Keratinocyte (primary cell): ENCODE measurements around the gene AP1M1. TPM values are rescaled to one million over a fixed set of nuclear protein-coding genes. Genes with fewer than 3 reads are reported as not detected.

Experiments used
- DNase-seq: peaks from one replicate; pipeline ENCODE4 v3.0.0-alpha.2; 2011; ENCODE audit warnings: low read depth, missing footprints, low spot score
- FAIRE-seq: peaks from 2 replicates; lab custom pipeline; 2011; peaks lifted over from hg19 to GRCh38; lab: Jason Lieb, UNC
- H2AFZ ChIP-seq: 2 replicates; pipeline ENCODE4 v1.6.0; 2012; ENCODE audit warnings: low read length, control low read depth, inconsistent platforms; ENCODE audit not compliant: control insufficient read depth
- H3K27ac ChIP-seq: 2 replicates; pipeline ENCODE4 v1.5.1; 2011; ENCODE audit warnings: low read length; ENCODE audit not compliant: control insufficient read depth, insufficient read depth
- H3K27me3 ChIP-seq: 3 replicates; pipeline ENCODE4 v1.6.0; 2011; ENCODE audit warnings: low read length; ENCODE audit not compliant: control insufficient read depth, insufficient read depth; ENCODE audit errors: extremely low read depth
- H3K36me3 ChIP-seq, 2 experiments: 2 replicates in 1 of 2; 3 replicates in 1 of 2; pipeline ENCODE4 v1.5.1; 2011; ENCODE audit warnings: low read length in 2 of 2, mild to moderate bottlenecking in 1 of 2; ENCODE audit not compliant: control insufficient read depth in 2 of 2, insufficient read depth in 2 of 2; ENCODE audit errors: extremely low read depth in 1 of 2
- H3K4me1 ChIP-seq: 3 replicates; pipeline ENCODE4 v1.5.1; 2011; ENCODE audit warnings: low read length; ENCODE audit not compliant: control insufficient read depth, insufficient read depth; ENCODE audit errors: extremely low read depth
- H3K4me2 ChIP-seq: 3 replicates; pipeline ENCODE4 v1.6.0; 2011; ENCODE audit warnings: low read depth, low read length; ENCODE audit not compliant: control insufficient read depth, insufficient read depth; ENCODE audit errors: extremely low read depth
- H3K4me3 ChIP-seq, 3 experiments: fragments of 200-600 bp in 1 of 3; sonication (generic) in 1 of 3; 2 replicates in 2 of 3; 3 replicates in 1 of 3; pipeline ENCODE4 v1.5.1; 2011 to 2016; ENCODE audit warnings: low read length in 3 of 3, mild to moderate bottlenecking in 3 of 3, control low read depth in 2 of 3, inconsistent platforms in 1 of 3, low read depth in 1 of 3, mixed read lengths in 1 of 3, mixed run types in 1 of 3, moderate library complexity in 1 of 3; ENCODE audit not compliant: control insufficient read depth in 2 of 3, insufficient read depth in 2 of 3; ENCODE audit errors: extremely low read depth in 1 of 3
- H3K79me2 ChIP-seq: 2 replicates; pipeline ENCODE4 v1.6.0; 2012; ENCODE audit warnings: low read length; ENCODE audit not compliant: control insufficient read depth, insufficient read depth
- H3K9ac ChIP-seq: 3 replicates; pipeline ENCODE4 v1.6.0; 2011; ENCODE audit warnings: low read length; ENCODE audit not compliant: control insufficient read depth, insufficient read depth; ENCODE audit errors: extremely low read depth
- H3K9me1 ChIP-seq: 3 replicates; pipeline ENCODE4 v1.6.0; 2011; ENCODE audit warnings: low read length; ENCODE audit not compliant: control insufficient read depth, insufficient read depth; ENCODE audit errors: extremely low read depth
- H3K9me3 ChIP-seq: 2 replicates; pipeline ENCODE4 v1.5.1; 2012; ENCODE audit warnings: low read depth, low read length; ENCODE audit not compliant: control insufficient read depth
- H4K20me1 ChIP-seq: 3 replicates; pipeline ENCODE4 v1.6.0; 2011; ENCODE audit warnings: low read length; ENCODE audit not compliant: control insufficient read depth, insufficient read depth; ENCODE audit errors: extremely low read depth
- CTCF ChIP-seq, 3 experiments: IDR thresholded peaks in 1 of 3; conservative IDR thresholded peaks in 1 of 3; optimal IDR thresholded peaks in 1 of 3; 2 replicates in 2 of 3; 3 replicates in 1 of 3; pipeline versions ENCODE3 to v1.5.1; 2011; ENCODE audit warnings: low read length in 3 of 3, mild to moderate bottlenecking in 3 of 3, moderate library complexity in 2 of 3, control low read depth in 1 of 3, inconsistent platforms in 1 of 3; ENCODE audit not compliant: insufficient read depth in 2 of 3; ENCODE audit errors: extremely low read depth in 1 of 3
- EZH2 ChIP-seq: IDR thresholded peaks from one replicate; pipeline ENCODE4 v1.6.1; 2012; ENCODE audit warnings: inconsistent platforms, mild to moderate bottlenecking, low read length, moderate library complexity
- dilution Hi-C: fragments of 300-500 bp; cut with MboI; formaldehyde crosslinking; loops from one replicate; pipeline ENCODE4 v1.7.0; 2020; ENCODE audit warnings: low sequenced_read_pairs; ENCODE audit not compliant: extremely low pct_ligation_motif_present
- polyA plus RNA-seq, 5 experiments: library from polyadenylated mRNA; depleted of rRNA in 3 of 5; stranded (reverse) in 3 of 5; stranded (forward) in 1 of 5; unstranded in 1 of 5; fragments of >200 nt; gene quantifications; 1 replicate in 1 of 5; 2 replicates in 3 of 5; 3 replicates in 1 of 5; pipeline versions ENCODE4 v1.2.1 to v1.2.3, GENCODE V29; 2011 to 2012; ENCODE audit warnings: missing spikeins in 2 of 5, low read depth in 1 of 5, low replicate concordance in 1 of 5

The AP1M1 gene
- polyA plus RNA-seq, 1 donor (not counting 4 experiments of a cell fraction or from before 2014, with no cell fraction given), result 27.7 TPM

GRCh38 chr19:16288544-16288943 is 90.8 kb downstream of the AP1M1 start:
- Histone ChIP-seq H3K27me3 (peaks cover 42% of the 10 kb centered on the region), H3K4me2 (no peak overlapping the region), H4K20me1 (no peaks in the 10 kb centered on the region), H3K36me3 (no peaks in the 10 kb centered on the region), H2AFZ (no peak overlapping the region), H3K79me2 (no peaks in the 10 kb centered on the region), H3K4me1 (peaks cover 3% of the 10 kb centered on the region), H3K9me3 (no peaks in the 10 kb centered on the region), H3K9ac (no peak overlapping the region), H3K9me1 (no peaks in the 10 kb centered on the region), H3K4me3 (no peak overlapping the region), H3K27ac (no peak overlapping the region)
- dilution Hi-C loops, result no loop called here
- TF ChIP-seq EZH2, result no peak
- no peak for TF ChIP-seq CTCF (optimal IDR thresholded peaks at IDR 0.05 in 1 of 3, IDR thresholded peaks at IDR 0.05 in 1 of 3, conservative IDR thresholded peaks at IDR 0.05 in 1 of 3; ENCODE audit: extremely low read depth in 1 of 3, insufficient read depth in 2 of 3, low read length in 3 of 3)
- FAIRE-seq (no peak), DNase-seq (no peak)

- H2AFZ ChIP-seq, result no peak overlapping the region
- peaks cover 33% of the 10 kb centered on the region for H3K27me3 ChIP-seq
- no peak overlapping the region for H3K27ac ChIP-seq
- H3K4me2 ChIP-seq, result no peak overlapping the region
- no peaks in the 10 kb centered on the region for H4K20me1 ChIP-seq
- TF ChIP-seq EZH2 (no peak), CTCF (optimal IDR thresholded peaks at IDR 0.05 in 1 of 3, IDR thresholded peaks at IDR 0.05 in 1 of 3, conservative IDR thresholded peaks at IDR 0.05 in 1 of 3; ENCODE audit: extremely low read depth in 1 of 3, insufficient read depth in 2 of 3, low read length in 3 of 3) (no peak)
- no peak for DNase-seq
- no peaks in the 10 kb centered on the region for H3K9me1 ChIP-seq
- peaks cover 3% of the 10 kb centered on the region for H3K4me1 ChIP-seq
- H3K79me2 ChIP-seq, result no peaks in the 10 kb centered on the region
- H3K9me3 ChIP-seq, result no peaks in the 10 kb centered on the region
- dilution Hi-C loops, result no loop called here
- H3K4me3 ChIP-seq, result no peak overlapping the region
- H3K9ac ChIP-seq, result no peak overlapping the region
- H3K36me3 ChIP-seq, result no peaks in the 10 kb centered on the region
- no peak for FAIRE-seq
These were observed 91.9 kb downstream of the AP1M1 start for GRCh38 chr19:16289594-16289993.
